ENCODE data around the gene SLAMF6.

Gene SLAMF6

GRCh38 chr1:160438935-160439334 lies 84.1 kb downstream of the SLAMF6 start:
- H3F3A ChIP-seq (ENCODE audit: control insufficient read depth, insufficient read depth), result peaks cover 9% of the 10 kb centered on the region; the same call in 1 of the 2 replicates
- no peak overlapping the region for H3K4me3 ChIP-seq (ENCODE audit: low read length)
- H3K4me2 ChIP-seq (ENCODE audit: low read length), result peak overlapping the region; percentile 56
- H3K9me3 ChIP-seq (ENCODE audit: control insufficient read depth, insufficient read depth, low read length), result peaks cover 7% of the 10 kb centered on the region; the same call in 1 of the 2 replicates
- no peaks in the 10 kb centered on the region for H4K20me1 ChIP-seq (ENCODE audit: control insufficient read depth, insufficient read depth, low read depth, low read length)
- no peak for TF ChIP-seq EZH2phosphoT487 (IDR thresholded peaks at IDR 0.05; ENCODE audit: borderline replicate concordance, low read length)
- TF ChIP-seq, protein P1, sequence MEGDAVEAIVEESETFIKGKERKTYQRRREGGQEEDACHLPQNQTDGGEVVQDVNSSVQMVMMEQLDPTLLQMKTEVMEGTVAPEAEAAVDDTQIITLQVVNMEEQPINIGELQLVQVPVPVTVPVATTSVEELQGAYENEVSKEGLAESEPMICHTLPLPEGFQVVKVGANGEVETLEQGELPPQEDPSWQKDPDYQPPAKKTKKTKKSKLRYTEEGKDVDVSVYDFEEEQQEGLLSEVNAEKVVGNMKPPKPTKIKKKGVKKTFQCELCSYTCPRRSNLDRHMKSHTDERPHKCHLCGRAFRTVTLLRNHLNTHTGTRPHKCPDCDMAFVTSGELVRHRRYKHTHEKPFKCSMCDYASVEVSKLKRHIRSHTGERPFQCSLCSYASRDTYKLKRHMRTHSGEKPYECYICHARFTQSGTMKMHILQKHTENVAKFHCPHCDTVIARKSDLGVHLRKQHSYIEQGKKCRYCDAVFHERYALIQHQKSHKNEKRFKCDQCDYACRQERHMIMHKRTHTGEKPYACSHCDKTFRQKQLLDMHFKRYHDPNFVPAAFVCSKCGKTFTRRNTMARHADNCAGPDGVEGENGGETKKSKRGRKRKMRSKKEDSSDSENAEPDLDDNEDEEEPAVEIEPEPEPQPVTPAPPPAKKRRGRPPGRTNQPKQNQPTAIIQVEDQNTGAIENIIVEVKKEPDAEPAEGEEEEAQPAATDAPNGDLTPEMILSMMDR (IDR thresholded peaks at IDR 0.05; ENCODE audit: low read depth, low read length, poor library complexity, severe bottlenecking), result no peak
- peaks cover 47% of the 10 kb centered on the region for H3K4me1 ChIP-seq (ENCODE audit: control insufficient read depth, low read length)
- no peaks in the 10 kb centered on the region; the same call in 1 of the 2 replicates for H3K36me3 ChIP-seq (ENCODE audit: control insufficient read depth, low read length)
- H3K27ac ChIP-seq (ENCODE audit: low read depth, low read length), result no peak overlapping the region
- H3K9me2 ChIP-seq (replicated peaks; ENCODE audit: control insufficient read depth, low read length), result no peaks in the 10 kb centered on the region
- no peaks in the 10 kb centered on the region for H3K27me3 ChIP-seq (ENCODE audit: control insufficient read depth, low read length)
- no peaks in the 10 kb centered on the region for H3K79me2 ChIP-seq (ENCODE audit: control insufficient read depth, low read length)

GRCh38 chr1:160438317-160438918 lies 84.6 kb downstream of the SLAMF6 start:
- H3F3A ChIP-seq (ENCODE audit: control insufficient read depth, insufficient read depth), result peaks cover 9% of the 10 kb centered on the region; the same call in 1 of the 2 replicates
- no peaks in the 10 kb centered on the region for H3K9me2 ChIP-seq (replicated peaks; ENCODE audit: control insufficient read depth, low read length)
- peaks cover 47% of the 10 kb centered on the region for H3K4me1 ChIP-seq (ENCODE audit: control insufficient read depth, low read length)
- peaks cover 7% of the 10 kb centered on the region; the same call in 1 of the 2 replicates for H3K9me3 ChIP-seq (ENCODE audit: control insufficient read depth, insufficient read depth, low read length)
- TF ChIP-seq EZH2phosphoT487 (IDR thresholded peaks at IDR 0.05; ENCODE audit: borderline replicate concordance, low read length), result no peak
- TF ChIP-seq, protein P1 (IDR thresholded peaks at IDR 0.05; ENCODE audit: low read depth, low read length, poor library complexity, severe bottlenecking), result no peak
- no peaks in the 10 kb centered on the region for H3K27me3 ChIP-seq (ENCODE audit: control insufficient read depth, low read length)
- H3K4me3 ChIP-seq (ENCODE audit: low read length), result peak overlapping the region; percentile 38
- H3K79me2 ChIP-seq (ENCODE audit: control insufficient read depth, low read length), result no peaks in the 10 kb centered on the region
- H3K36me3 ChIP-seq (ENCODE audit: control insufficient read depth, low read length), result no peaks in the 10 kb centered on the region; the same call in 1 of the 2 replicates
- H3K4me2 ChIP-seq (ENCODE audit: low read length), result peak overlapping the region; percentile 56
- H3K27ac ChIP-seq (ENCODE audit: low read depth, low read length), result no peak overlapping the region
- H4K20me1 ChIP-seq (ENCODE audit: control insufficient read depth, insufficient read depth, low read depth, low read length), result no peaks in the 10 kb centered on the region

DNA sequence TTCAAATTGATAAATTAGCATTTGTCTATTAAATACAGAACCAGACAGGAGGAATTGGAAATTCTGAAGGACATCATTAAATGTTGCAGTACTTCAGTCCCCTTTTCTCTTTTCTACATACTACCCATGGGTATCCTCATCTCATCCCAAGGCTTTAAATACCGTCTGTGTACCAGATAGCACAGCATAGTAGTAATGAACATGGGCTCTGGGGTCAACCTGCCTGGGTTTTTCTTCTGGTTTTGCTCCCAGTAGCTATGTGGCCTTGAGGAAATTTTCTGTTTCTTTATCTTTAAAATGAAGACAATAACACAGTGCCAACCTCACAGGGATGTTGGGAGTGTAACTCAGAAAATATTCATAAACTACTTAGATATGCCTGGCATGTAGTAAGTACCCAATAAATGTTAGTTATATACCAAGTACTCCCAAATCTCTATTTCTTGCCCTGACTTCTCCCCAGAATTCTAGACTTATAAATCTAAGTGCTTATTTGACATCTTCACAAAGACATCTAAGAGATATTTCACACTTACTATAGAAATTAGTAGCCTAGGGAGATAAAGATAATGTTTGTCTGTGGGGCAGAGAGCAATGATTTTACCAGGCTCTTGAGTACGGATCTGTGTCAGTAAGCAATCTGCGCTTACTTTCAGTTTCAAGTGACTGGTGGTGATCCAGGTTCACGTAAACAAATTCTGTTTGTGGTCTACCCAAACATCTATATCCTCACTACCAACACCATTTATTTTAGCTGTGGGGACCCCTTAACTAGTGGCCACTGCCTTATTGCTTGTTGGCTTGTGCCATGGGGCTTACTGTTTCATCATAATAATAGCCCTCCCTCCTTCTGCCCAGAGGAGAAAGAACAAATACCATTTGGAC lies 85.4 kb downstream of the SLAMF6 start:
- Histone ChIP-seq H3K27ac (ENCODE audit: low read depth, low read length) (no peak overlapping the region), H3K4me3 (ENCODE audit: low read length) (peak overlapping the region; percentile 38), H3K79me2 (ENCODE audit: control insufficient read depth, low read length) (no peaks in the 10 kb centered on the region), H3F3A (ENCODE audit: control insufficient read depth, insufficient read depth) (peaks cover 11% of the 10 kb centered on the region; the same call in 1 of the 2 replicates), H3K4me2 (ENCODE audit: low read length) (peak overlapping the region; percentile 56), H3K9me3 (ENCODE audit: control insufficient read depth, insufficient read depth, low read length) (peaks cover 7% of the 10 kb centered on the region; the same call in 1 of the 2 replicates), H4K20me1 (ENCODE audit: control insufficient read depth, insufficient read depth, low read depth, low read length) (no peaks in the 10 kb centered on the region), H3K9me2 (replicated peaks; ENCODE audit: control insufficient read depth, low read length) (no peaks in the 10 kb centered on the region), H3K27me3 (ENCODE audit: control insufficient read depth, low read length) (no peaks in the 10 kb centered on the region), H3K36me3 (ENCODE audit: control insufficient read depth, low read length) (no peaks in the 10 kb centered on the region; the same call in 1 of the 2 replicates), H3K4me1 (ENCODE audit: control insufficient read depth, low read length) (peaks cover 48% of the 10 kb centered on the region)
- TF ChIP-seq, protein P1 (IDR thresholded peaks at IDR 0.05; ENCODE audit: low read depth, low read length, poor library complexity, severe bottlenecking), result no peak
- no peak for TF ChIP-seq EZH2phosphoT487 (IDR thresholded peaks at IDR 0.05; ENCODE audit: borderline replicate concordance, low read length)
